ENCODE results near the gene CDH4.

DNA sequence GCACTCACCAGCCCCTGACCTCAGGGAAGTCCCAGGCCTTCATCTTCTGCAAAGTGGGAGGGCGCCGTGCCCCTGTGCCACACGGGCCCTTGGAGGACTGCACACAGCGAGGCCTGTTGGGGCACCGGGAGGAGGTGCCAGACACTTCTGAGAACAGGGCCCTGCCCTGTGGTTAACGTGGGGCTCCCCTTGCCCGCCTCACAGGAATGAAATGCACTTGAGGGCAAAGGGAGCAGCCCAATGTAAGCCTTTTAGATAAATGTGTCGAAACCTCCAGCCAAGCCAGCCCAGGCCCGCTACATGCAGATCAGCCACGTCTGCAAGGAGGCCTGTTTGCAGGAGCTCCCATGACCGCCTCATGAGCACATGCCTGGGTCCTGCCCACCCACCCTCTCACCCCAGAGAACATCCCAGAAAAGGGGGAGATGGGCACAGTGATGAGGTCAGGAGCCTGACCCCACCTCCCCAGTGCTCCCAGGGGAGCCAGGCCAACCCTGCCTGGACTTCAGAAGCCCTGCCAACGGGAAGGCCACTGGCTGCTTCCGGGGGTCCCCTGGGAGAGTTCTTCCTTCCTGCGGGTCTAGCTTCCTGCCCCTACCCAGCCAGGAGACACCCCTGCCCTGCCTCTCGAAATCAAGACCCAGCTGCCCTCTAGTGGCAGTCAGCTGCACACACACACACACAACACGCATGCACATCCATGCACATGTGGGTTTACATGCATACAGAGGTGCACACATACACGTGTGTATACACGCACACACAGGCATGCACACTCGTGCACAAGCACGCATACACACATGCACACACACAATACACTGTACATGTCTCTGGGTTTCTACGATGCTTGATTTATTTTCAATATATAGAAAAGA is 634.9 kb downstream of the CDH4 start:
- TF ChIP-seq POLR2A (IDR thresholded peaks at IDR 0.05; ENCODE audit: low read length) (no peak), GATA1 (IDR thresholded peaks at IDR 0.05; ENCODE audit: low read depth, low read length) (no peak)
